Activated CD4-positive, alpha-beta memory T cell treated with anti-CD3 and anti-CD28 coated beads for 36 hours (primary cell): Measurements from ENCODE around the gene ADGRV1. TPM values are rescaled to one million over a fixed set of nuclear protein-coding genes. Genes with fewer than 3 reads are reported as not detected.
"Not testable (repeated sequence)": the region's sequence is repeated elsewhere in the genome, so short reads cannot be mapped to it uniquely, and the experiment has no call there.

ENCODE experiments used
- CTCF ChIA-PET: fragments of 350-600 bp; sonication (Branson Sonifier 250); formaldehyde crosslinking; loops from one replicate; lab custom pipeline; 2021; ENCODE audit warnings: antibody characterized with exemption, inconsistent platforms; lab: Charles Lee
- POLR2A ChIA-PET: fragments of 350-600 bp; sonication (Branson Sonifier 250); formaldehyde crosslinking; loops from one replicate; lab custom pipeline; 2021; ENCODE audit warnings: antibody characterized with exemption; lab: Charles Lee
- DNase-seq: peaks from one replicate; pipeline ENCODE4 v3.0.0-alpha.2; 2020
- H3K27ac Mint-ChIP-seq: one replicate; pipeline ENCODE4 v1.8.0; 2021; ENCODE audit warnings: mixed read lengths
- H3K27me3 Mint-ChIP-seq: one replicate; pipeline ENCODE4 v1.8.0; 2021; ENCODE audit warnings: mixed read lengths
- H3K36me3 Mint-ChIP-seq: one replicate; pipeline ENCODE4 v1.8.0; 2021; ENCODE audit warnings: mixed read lengths
- H3K4me1 Mint-ChIP-seq: one replicate; pipeline ENCODE4 v1.8.0; 2021; ENCODE audit warnings: low read depth, mixed read lengths
- H3K4me3 Mint-ChIP-seq: one replicate; pipeline ENCODE4 v1.8.0; 2021; ENCODE audit warnings: mild to moderate bottlenecking, mixed read lengths
- H3K9me3 Mint-ChIP-seq: one replicate; pipeline ENCODE4 v1.8.0; 2021; ENCODE audit warnings: mixed read lengths
- intact Hi-C: fragments of 100-400 bp; cut with micrococcal nuclease; formaldehyde crosslinking; loops from one replicate; pipeline ENCODE4 v1.15.1; 2023
- total RNA-seq, 2 experiments: library from RNA; stranded (reverse); gene quantifications; one replicate each; pipeline ENCODE4 v1.2.3, GENCODE V29; 2021

Gene ADGRV1
- total RNA-seq, 2 experiments from 2014 or later, result 0.05 TPM; not detected in 1

DNA sequence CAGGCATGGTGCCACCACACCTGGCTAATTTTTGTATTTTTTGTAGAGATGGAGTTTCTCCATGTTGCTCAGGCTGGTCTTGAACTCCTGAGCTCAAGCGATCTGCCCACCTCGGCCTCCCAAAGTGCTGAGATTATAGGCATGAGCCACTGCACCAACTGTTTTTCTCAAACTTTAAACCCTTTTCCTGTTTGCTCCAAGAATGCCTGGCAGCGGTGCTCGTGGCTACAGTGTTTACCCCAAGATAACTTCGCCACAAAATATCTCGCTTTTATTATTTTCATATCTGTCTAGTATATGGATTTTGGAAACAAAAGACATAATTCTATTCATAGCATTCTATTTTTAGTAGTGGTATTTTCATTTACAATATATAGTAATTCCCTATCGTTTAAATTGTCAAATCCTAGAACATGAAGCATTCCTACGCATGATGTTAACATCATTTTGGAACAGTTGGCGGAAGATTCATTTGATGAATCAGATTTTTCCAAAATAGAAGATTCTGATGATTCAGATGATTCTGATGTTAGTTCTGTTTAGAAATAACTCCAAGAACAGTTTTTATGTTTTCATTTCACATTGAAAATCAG, 504.6 kb downstream of the ADGRV1 start:
- H3K27ac Mint-ChIP-seq, H3K36me3 Mint-ChIP-seq, intact Hi-C loops, DNase-seq, H3K4me3 Mint-ChIP-seq, H3K9me3 Mint-ChIP-seq, CTCF ChIA-PET, POLR2A ChIA-PET: not testable (repeated sequence)
- H3K4me1 Mint-ChIP-seq, result peaks cover 19% of the 10 kb centered on the region
- peaks cover 26% of the 10 kb centered on the region for H3K27me3 Mint-ChIP-seq

- DNase-seq, result no peak
- POLR2A ChIA-PET, result no interaction called here
- peaks cover 5% of the 10 kb centered on the region for H3K4me1 Mint-ChIP-seq
- CTCF ChIA-PET, result interaction anchor here (1.2 kb wide), 1 partner anchor 133 kb away, joined by 4 read pairs; no protein-coding TSS in a partner anchor
- intact Hi-C loops, result no loop called here
- no peaks in the 10 kb centered on the region for H3K9me3 Mint-ChIP-seq
- no peak overlapping the region for H3K4me3 Mint-ChIP-seq
- no peaks in the 10 kb centered on the region for H3K36me3 Mint-ChIP-seq
- no peak overlapping the region for H3K27ac Mint-ChIP-seq
- H3K27me3 Mint-ChIP-seq, result peaks cover 21% of the 10 kb centered on the region
These were observed 506.9 kb downstream of the ADGRV1 start for GRCh38 chr5:91065496-91065895.

DNA sequence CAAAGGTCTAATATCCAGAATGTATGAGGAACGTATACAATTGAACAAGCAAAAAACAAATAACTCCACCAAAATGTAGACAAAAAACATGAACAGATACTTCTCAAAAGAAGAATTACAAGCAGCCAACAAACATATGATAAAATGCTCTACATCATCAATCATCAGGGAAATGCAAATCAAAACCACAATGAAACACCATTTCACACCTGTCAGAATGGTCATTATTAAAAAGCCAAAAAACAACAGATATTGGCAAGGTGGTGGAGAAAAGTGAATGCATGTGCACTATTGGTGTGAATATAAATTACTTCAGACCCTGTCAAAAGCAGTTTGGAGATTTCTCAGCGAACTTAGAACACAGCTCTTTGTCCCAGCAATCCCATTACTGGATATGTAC, 510.8 kb downstream of the ADGRV1 start:
- DNase-seq, result no peak
- no peaks in the 10 kb centered on the region for H3K4me1 Mint-ChIP-seq
- no peaks in the 10 kb centered on the region for H3K36me3 Mint-ChIP-seq
- ChIA-PET CTCF (no interaction called here), POLR2A (no interaction called here)
- no peaks in the 10 kb centered on the region for H3K9me3 Mint-ChIP-seq
- peaks cover 16% of the 10 kb centered on the region for H3K27me3 Mint-ChIP-seq
- intact Hi-C loops, result no loop called here
- no peak overlapping the region for H3K4me3 Mint-ChIP-seq
- H3K27ac Mint-ChIP-seq, result no peak overlapping the region

DNA sequence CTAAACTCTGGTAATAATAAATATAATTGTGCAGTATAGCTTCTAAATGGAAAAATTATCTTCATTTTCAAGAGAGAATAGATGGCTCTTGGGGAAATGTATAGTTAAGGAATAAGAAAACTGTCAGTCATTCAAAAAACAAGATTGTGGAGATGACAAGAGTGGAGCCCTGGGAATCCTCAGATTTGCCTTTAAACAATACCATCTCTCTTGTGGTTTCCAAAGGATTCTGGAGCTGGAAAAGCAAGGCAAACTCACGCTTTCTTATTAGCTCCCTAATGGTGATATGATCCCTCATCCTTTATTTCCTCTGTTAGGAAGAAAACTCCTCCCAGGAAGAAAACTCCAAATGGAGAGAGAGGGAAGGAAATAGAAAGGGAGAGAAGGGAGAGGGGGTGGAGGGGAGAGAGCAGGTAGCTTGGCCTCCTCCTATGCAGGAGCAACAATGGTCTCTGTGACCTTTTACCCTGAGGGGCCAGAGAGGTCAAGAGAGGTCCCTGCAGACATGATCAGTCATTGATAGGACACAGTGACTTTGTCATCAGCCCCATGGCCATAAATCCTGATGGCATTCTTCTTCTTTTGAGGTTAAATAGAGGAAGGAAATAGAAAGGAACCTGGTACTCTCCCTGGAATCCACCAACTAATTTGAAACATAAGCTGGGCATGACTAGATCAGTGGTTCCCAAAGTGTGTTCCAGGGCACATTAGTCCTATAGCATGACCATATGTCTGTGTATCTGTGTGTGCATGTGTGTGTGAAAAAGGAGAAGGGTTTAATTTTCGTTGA, 512.4 kb downstream of the ADGRV1 start:
- H3K4me3 Mint-ChIP-seq, result no peak overlapping the region
- H3K27ac Mint-ChIP-seq, result no peak overlapping the region
- H3K9me3 Mint-ChIP-seq, result no peaks in the 10 kb centered on the region
- CTCF ChIA-PET, result interaction anchor here (0.6 kb wide), 1 partner anchor 24 kb away, joined by 3 read pairs; no protein-coding TSS in a partner anchor
- H3K27me3 Mint-ChIP-seq, result peaks cover 14% of the 10 kb centered on the region
- H3K36me3 Mint-ChIP-seq, result no peaks in the 10 kb centered on the region
- intact Hi-C loops, result loop anchor here (10.0 kb wide), 1 partner anchor 196 kb away; no protein-coding TSS in a partner anchor
- DNase-seq, result no peak
- H3K4me1 Mint-ChIP-seq, result no peaks in the 10 kb centered on the region
- POLR2A ChIA-PET, result no interaction called here

GRCh38 chr5:91072881-91073280, 514.3 kb downstream of the ADGRV1 start:
- Mint-ChIP-seq H3K4me3 (no peak overlapping the region), H3K27ac (no peak overlapping the region), H3K9me3 (no peaks in the 10 kb centered on the region)

GRCh38 chr5:91074615-91075014, 516.0 kb downstream of the ADGRV1 start:
- Mint-ChIP-seq H3K36me3 (no peaks in the 10 kb centered on the region), H3K4me3 (no peak overlapping the region), H3K27me3 (peaks cover 6% of the 10 kb centered on the region), H3K27ac (no peak overlapping the region), H3K9me3 (no peaks in the 10 kb centered on the region), H3K4me1 (peaks cover 9% of the 10 kb centered on the region)
- ChIA-PET CTCF (interaction anchor here (1.7 kb wide), 1 partner anchor 143 kb away, joined by 6 read pairs; no protein-coding TSS in a partner anchor), POLR2A (no interaction called here)
- no peak for DNase-seq
- intact Hi-C loops, result loop anchor here (10.0 kb wide), 1 partner anchor 200 kb away; no protein-coding TSS in a partner anchor

More at GRCh38 chr5:91072881-91073280, 514.3 kb downstream of the ADGRV1 start:
- Mint-ChIP-seq H3K36me3 (no peaks in the 10 kb centered on the region), H3K27me3 (peaks cover 8% of the 10 kb centered on the region), H3K4me1 (peaks cover 3% of the 10 kb centered on the region)
- intact Hi-C loops, result loop anchor here (10.0 kb wide), 1 partner anchor 198 kb away; no protein-coding TSS in a partner anchor
- ChIA-PET POLR2A (no interaction called here), CTCF (interaction anchor here (0.9 to 1.5 kb wide), 3 partner anchors 141 to 312 kb away, joined by 3 to 7 read pairs (median 6); partner anchors contain the start of gene ARRDC3)
- no peak for DNase-seq

- no peak overlapping the region for H3K4me3 Mint-ChIP-seq
- no peaks in the 10 kb centered on the region for H3K9me3 Mint-ChIP-seq
- peaks cover 9% of the 10 kb centered on the region for H3K4me1 Mint-ChIP-seq
- H3K27me3 Mint-ChIP-seq, result peaks cover 6% of the 10 kb centered on the region
- no peak overlapping the region for H3K27ac Mint-ChIP-seq
- ChIA-PET POLR2A (no interaction called here), CTCF (interaction anchor here (1.7 kb wide), 1 partner anchor 144 kb away, joined by 6 read pairs; no protein-coding TSS in a partner anchor)
- DNase-seq, result no peak
- intact Hi-C loops, result loop anchor here (10.0 kb wide), 1 partner anchor 201 kb away; no protein-coding TSS in a partner anchor
- H3K36me3 Mint-ChIP-seq, result no peaks in the 10 kb centered on the region
These were observed 517.5 kb downstream of the ADGRV1 start for GRCh38 chr5:91076138-91076537.

- H3K27me3 Mint-ChIP-seq, result peaks cover 2% of the 10 kb centered on the region
- POLR2A ChIA-PET, result no interaction called here
- H3K4me3 Mint-ChIP-seq, result no peak overlapping the region
- CTCF ChIA-PET, result interaction anchor here (1.4 kb wide), 1 partner anchor 307 kb away, joined by 3 read pairs; no protein-coding TSS in a partner anchor
- intact Hi-C loops, result loop anchor here (10.0 kb wide), 1 partner anchor 203 kb away; no protein-coding TSS in a partner anchor
- H3K27ac Mint-ChIP-seq, result no peak overlapping the region
- no peaks in the 10 kb centered on the region for H3K36me3 Mint-ChIP-seq
- H3K4me1 Mint-ChIP-seq, result peaks cover 9% of the 10 kb centered on the region
- no peaks in the 10 kb centered on the region for H3K9me3 Mint-ChIP-seq
- no peak for DNase-seq
These were observed 519.0 kb downstream of the ADGRV1 start for GRCh38 chr5:91077623-91078022.

DNA sequence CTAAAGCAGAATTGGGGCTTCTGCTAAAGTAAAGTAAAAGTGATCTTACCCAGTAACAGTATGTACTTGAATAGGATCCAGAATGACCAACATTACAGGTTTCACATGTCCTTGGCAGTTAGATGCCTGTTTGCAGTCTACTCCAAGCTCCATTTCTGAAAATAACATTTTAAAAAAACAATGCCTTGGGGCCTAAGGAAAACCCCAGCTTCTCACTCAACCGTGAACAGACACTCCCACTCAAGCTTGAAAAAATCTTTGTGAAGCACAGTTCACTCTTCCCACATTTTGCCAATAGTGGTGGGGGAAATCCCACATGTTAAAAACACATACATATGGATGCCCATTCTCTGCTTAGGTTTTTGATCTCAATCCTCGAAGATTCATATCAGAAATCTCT, 520.4 kb downstream of the ADGRV1 start:
- CTCF ChIA-PET, result interaction anchor here (1.4 kb wide), 1 partner anchor 306 kb away, joined by 3 read pairs; no protein-coding TSS in a partner anchor
- intact Hi-C loops, result loop anchor here (10.0 kb wide), 1 partner anchor 204 kb away; no protein-coding TSS in a partner anchor
- no peak for DNase-seq
- no peaks in the 10 kb centered on the region for H3K9me3 Mint-ChIP-seq
- peaks cover 9% of the 10 kb centered on the region for H3K4me1 Mint-ChIP-seq
- POLR2A ChIA-PET, result no interaction called here
- no peaks in the 10 kb centered on the region for H3K36me3 Mint-ChIP-seq
- peaks cover 2% of the 10 kb centered on the region for H3K27me3 Mint-ChIP-seq
- H3K27ac Mint-ChIP-seq, result no peak overlapping the region
- H3K4me3 Mint-ChIP-seq, result no peak overlapping the region

DNA sequence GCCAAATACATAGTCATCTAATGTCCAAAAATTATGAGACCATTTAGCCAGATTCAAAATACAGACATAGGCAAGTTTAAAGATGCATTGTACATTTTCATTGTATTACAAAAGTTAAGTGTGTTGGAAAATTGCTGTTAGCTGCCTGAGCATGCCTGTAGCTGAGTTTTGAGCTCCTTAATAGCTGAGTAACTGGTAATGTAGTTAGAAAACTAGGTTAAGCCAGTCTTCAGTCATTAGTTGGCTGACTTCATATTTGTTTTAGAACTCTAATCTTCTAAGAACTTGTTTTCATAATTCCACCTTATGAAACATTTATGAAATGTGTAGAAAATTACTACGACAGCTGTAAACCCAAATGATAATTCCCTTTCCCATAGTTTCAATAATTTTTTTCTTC, 531.2 kb downstream of the ADGRV1 start:
- Mint-ChIP-seq H3K36me3 (no peaks in the 10 kb centered on the region), H3K4me1 (no peaks in the 10 kb centered on the region), H3K9me3 (no peaks in the 10 kb centered on the region), H3K4me3 (no peak overlapping the region), H3K27me3 (no peaks in the 10 kb centered on the region), H3K27ac (no peak overlapping the region)
- ChIA-PET POLR2A (no interaction called here), CTCF (interaction anchor here (1.7 kb wide), 1 partner anchor 130 kb away, joined by 4 read pairs; no protein-coding TSS in a partner anchor)
- intact Hi-C loops, result no loop called here
- no peak for DNase-seq

DNA sequence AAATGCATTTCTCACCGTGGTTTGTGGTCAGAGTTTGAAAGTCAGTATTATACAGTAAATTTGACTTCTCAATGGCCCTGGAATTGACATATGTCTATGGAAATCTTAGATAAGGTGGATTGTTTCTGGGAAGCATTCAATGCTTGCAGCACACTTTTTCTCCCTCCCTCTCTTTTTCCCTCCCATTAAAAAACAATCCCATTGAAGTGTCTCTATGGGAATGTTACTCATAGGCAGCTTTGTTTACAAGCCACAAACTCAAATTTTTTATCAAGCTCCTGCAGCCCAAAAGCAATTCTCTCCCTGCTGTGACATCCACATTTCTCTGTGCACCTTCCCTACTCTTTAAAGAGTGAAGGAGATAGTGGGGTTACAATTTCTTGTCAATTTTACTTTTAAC, 532.4 kb downstream of the ADGRV1 start:
- POLR2A ChIA-PET, result no interaction called here
- Mint-ChIP-seq H3K27me3 (no peaks in the 10 kb centered on the region), H3K27ac (no peak overlapping the region), H3K4me3 (no peak overlapping the region), H3K9me3 (no peaks in the 10 kb centered on the region), H3K36me3 (no peaks in the 10 kb centered on the region), H3K4me1 (no peaks in the 10 kb centered on the region)
- no peak for DNase-seq
- CTCF ChIA-PET, result no interaction called here
- intact Hi-C loops, result no loop called here
